ENCODE measurements around the gene FBXL19.

DNA sequence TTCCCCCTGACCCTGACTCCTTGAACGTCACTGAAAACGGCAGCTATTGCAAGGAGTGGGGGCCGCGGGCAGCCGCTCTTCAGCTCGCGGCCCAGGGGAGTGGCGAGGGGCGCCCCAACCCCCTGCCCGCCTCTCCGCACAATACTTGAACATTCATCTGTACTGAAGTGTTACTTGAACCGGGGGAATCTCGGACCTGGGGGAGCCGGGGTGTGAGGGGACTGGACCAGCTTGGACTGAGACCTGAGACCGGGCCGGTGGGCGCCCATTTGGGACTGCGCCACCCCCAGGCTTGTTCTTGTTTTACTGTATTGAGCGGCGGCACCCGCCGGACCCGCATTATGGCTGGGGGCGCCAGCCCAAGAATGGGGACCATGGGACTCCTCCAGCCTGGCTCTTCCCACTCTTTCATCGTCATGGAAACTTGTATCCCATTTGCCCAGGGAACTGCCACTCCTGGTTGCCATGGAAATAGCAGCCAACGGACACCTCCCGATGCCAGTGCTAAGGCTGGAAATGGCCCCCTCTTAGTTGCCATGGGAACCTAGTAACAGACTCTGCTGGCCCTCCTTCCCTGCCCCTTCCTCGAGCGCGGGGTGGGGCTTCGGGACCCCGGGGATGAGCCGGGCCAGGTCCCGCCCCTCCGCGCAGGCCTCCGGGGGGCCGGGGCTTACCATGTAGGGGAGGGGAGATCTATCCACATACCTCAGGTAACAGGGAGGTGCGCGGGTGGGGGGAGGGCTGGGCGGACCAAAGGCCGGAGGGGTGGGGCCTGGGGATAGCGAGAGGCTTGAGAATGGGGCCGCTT is 24.7 kb downstream of the FBXL19 start:
- TF ChIP-seq PAX5 (IDR thresholded peaks at IDR 0.05; ENCODE audit: insufficient read depth, low read length, severe bottlenecking) = no peak
- TF ChIP-seq POLR2A (IDR thresholded peaks at IDR 0.05; ENCODE audit: low read depth, low read length) = no peak
